Neutrophil (primary cell): ENCODE results near the gene PCDHGB2.
"Not testable (repeated sequence)": the region's sequence is repeated elsewhere in the genome, so short reads cannot be mapped to it uniquely, and the experiment has no call there.

Experiments used
- H3K27ac ChIP-seq: fragments of 200-600 bp; sonication (generic); 2 replicates; pipeline ENCODE4 v1.5.1; 2016; ENCODE audit warnings: mild to moderate bottlenecking, moderate library complexity
- H3K27me3 ChIP-seq: fragments of 200-600 bp; sonication (generic); 2 replicates; pipeline ENCODE4 v1.6.0; 2016; ENCODE audit warnings: mild to moderate bottlenecking
- H3K36me3 ChIP-seq: fragments of 200-600 bp; sonication (generic); 2 replicates; pipeline ENCODE4 v1.5.1; 2017
- H3K4me1 ChIP-seq, 2 experiments: fragments of 200-600 bp in 1 of 2; sonication (generic) in 1 of 2; 1 replicate in 1 of 2; 2 replicates in 1 of 2; pipeline versions ENCODE4 v1.5.1 to v1.6.1; 2013 to 2016; ENCODE audit warnings: low read depth in 1 of 2, low read length in 1 of 2, mild to moderate bottlenecking in 1 of 2, moderate library complexity in 1 of 2; ENCODE audit not compliant: control insufficient read depth in 1 of 2, insufficient read depth in 1 of 2
- H3K4me3 ChIP-seq, 2 experiments: fragments of 200-600 bp in 1 of 2; sonication (generic) in 1 of 2; 1 replicate in 1 of 2; 2 replicates in 1 of 2; pipeline ENCODE4 v1.5.1; 2013 to 2016; ENCODE audit warnings: low read depth in 1 of 2, low read length in 1 of 2, mild to moderate bottlenecking in 1 of 2, moderate library complexity in 1 of 2
- H3K9me3 ChIP-seq: fragments of 200-600 bp; sonication (generic); 2 replicates; pipeline ENCODE4 v1.5.1; 2016
- TF ChIP-seq, protein P1 (sequence below): fragments of 200-600 bp; sonication (generic); IDR thresholded peaks from 2 replicates; pipeline ENCODE4 v1.5.1; 2016; ENCODE audit warnings: antibody characterized with exemption

Gene PCDHGB2

DNA sequence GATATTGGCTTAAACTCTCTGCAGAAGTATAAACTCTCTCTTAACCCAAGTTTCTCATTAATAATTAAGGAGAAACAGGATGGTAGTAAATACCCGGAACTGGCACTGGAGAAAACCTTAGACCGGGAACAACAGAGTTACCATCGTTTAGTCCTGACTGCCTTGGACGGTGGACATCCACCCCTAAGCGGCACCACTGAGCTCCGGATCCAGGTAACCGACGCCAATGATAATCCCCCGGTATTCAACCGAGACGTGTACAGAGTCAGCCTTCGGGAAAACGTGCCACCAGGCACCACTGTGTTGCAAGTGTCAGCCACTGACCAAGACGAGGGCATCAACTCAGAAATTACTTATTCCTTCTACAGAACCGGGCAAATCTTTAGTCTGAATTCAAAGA, 38.8 kb downstream of the PCDHGB2 start:
- Histone ChIP-seq H3K4me1 (no peaks in the 10 kb centered on the region), H3K36me3 (no peaks in the 10 kb centered on the region), H3K27me3 (peaks cover 98% of the 10 kb centered on the region), H3K4me3 (no peak overlapping the region), H3K27ac (no peak overlapping the region), H3K9me3 (peaks cover 21% of the 10 kb centered on the region)
- TF ChIP-seq, protein P1, sequence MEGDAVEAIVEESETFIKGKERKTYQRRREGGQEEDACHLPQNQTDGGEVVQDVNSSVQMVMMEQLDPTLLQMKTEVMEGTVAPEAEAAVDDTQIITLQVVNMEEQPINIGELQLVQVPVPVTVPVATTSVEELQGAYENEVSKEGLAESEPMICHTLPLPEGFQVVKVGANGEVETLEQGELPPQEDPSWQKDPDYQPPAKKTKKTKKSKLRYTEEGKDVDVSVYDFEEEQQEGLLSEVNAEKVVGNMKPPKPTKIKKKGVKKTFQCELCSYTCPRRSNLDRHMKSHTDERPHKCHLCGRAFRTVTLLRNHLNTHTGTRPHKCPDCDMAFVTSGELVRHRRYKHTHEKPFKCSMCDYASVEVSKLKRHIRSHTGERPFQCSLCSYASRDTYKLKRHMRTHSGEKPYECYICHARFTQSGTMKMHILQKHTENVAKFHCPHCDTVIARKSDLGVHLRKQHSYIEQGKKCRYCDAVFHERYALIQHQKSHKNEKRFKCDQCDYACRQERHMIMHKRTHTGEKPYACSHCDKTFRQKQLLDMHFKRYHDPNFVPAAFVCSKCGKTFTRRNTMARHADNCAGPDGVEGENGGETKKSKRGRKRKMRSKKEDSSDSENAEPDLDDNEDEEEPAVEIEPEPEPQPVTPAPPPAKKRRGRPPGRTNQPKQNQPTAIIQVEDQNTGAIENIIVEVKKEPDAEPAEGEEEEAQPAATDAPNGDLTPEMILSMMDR, result no peak

DNA sequence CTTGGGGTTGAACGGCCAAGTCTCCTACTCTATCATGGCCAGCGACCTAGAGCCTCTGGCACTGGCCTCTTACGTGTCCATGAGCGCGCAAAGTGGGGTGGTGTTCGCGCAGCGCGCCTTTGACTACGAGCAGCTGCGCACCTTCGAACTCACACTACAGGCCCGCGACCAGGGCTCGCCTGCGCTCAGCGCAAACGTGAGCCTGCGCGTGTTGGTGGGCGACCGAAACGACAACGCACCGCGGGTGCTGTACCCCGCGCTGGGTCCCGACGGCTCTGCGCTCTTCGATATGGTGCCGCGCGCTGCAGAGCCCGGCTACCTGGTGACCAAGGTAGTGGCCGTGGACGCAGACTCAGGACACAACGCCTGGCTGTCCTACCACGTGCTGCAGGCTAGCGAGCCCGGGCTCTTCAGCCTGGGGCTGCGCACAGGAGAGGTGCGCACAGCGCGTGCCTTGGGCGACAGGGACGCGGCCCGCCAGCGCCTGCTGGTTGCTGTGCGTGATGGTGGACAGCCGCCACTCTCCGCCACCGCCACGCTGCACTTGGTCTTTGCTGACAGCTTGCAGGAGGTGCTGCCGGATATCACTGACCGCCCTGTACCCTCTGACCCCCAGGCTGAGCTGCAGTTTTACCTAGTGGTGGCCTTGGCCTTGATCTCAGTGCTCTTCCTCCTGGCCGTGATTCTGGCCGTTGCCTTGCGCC, 39.9 kb downstream of the PCDHGB2 start:
- H3K4me1 ChIP-seq, result no peaks in the 10 kb centered on the region
- H3K4me3 ChIP-seq, result no peak overlapping the region
- TF ChIP-seq, protein P1, result no peak
- H3K36me3 ChIP-seq, result no peaks in the 10 kb centered on the region
- H3K27me3 ChIP-seq, result peaks cover 98% of the 10 kb centered on the region
- H3K9me3 ChIP-seq, result peaks cover 15% of the 10 kb centered on the region
- H3K27ac ChIP-seq, result no peak overlapping the region

DNA sequence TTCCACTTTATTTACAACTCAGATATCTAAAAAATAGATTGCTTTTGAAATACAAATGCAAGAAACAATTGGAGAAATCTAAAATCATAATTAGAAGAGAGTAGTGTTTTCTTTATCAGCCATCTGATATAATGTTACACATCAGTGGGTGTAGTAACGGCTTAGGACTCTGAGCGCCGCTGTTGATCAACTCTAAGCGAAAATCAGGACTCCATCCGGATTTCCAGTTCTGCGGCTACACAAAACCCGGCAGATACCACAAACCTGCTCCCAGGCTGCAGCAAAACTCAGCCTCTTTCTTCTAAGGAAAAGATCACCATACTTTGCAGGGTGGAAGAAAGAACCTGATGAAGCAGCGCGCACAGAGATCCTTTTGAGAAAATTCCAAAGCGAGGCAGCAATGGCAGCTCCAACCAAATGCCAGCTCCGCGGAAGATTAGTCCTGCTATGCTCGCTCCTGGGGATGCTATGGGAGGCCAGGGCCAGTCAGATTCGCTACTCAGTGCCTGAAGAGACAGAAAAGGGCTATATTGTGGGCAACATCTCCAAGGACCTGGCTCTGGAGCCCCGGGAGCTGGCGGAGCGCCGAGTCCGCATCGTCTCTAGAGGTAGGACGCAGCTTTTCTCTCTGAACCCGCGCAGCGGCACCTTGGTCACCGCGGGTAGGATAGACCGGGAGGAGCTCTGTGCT, 42.9 kb downstream of the PCDHGB2 start, which contains the start of gene PCDHGA9:
Gene PCDHGA9, plus strand, starts transcription at position 226 of the 691 bp plus-strand sequence. Its CDS starts 175 bp downstream, at position 401.
- Histone ChIP-seq H3K27ac (no peak within 1 kb of the TSS), H3K4me3 (no peak within 1 kb of the TSS), H3K27me3 (peaks cover 98% of the 10 kb centered on the region), H3K9me3 (peaks cover 15% of the 10 kb centered on the region), H3K36me3 (no peaks in the 10 kb centered on the region), H3K4me1 (no peaks in the 10 kb centered on the region)
- TF ChIP-seq, protein P1, result no peak

DNA sequence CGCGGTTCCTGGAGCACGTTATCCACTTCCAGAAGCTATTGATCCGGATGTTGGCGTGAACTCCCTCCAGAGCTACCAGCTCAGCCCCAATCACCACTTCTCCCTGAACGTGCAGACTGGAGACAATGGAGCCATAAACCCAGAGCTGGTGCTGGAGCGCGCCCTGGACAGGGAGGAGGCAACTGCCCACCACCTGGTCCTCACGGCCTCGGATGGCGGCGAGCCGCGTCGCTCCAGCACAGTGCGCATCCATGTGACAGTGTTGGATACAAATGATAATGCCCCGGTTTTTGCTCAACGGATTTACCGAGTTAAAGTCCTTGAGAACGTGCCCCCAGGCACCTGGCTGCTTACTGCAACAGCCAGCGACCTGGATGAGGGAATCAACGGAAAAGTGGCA, 43.6 kb downstream of the PCDHGB2 start:
- Histone ChIP-seq H3K9me3 (peaks cover 19% of the 10 kb centered on the region), H3K27ac (no peak overlapping the region), H3K4me3 (no peak overlapping the region), H3K27me3 (peaks cover 100% of the 10 kb centered on the region), H3K36me3 (no peaks in the 10 kb centered on the region), H3K4me1 (no peaks in the 10 kb centered on the region)
- TF ChIP-seq, protein P1, result no peak

DNA sequence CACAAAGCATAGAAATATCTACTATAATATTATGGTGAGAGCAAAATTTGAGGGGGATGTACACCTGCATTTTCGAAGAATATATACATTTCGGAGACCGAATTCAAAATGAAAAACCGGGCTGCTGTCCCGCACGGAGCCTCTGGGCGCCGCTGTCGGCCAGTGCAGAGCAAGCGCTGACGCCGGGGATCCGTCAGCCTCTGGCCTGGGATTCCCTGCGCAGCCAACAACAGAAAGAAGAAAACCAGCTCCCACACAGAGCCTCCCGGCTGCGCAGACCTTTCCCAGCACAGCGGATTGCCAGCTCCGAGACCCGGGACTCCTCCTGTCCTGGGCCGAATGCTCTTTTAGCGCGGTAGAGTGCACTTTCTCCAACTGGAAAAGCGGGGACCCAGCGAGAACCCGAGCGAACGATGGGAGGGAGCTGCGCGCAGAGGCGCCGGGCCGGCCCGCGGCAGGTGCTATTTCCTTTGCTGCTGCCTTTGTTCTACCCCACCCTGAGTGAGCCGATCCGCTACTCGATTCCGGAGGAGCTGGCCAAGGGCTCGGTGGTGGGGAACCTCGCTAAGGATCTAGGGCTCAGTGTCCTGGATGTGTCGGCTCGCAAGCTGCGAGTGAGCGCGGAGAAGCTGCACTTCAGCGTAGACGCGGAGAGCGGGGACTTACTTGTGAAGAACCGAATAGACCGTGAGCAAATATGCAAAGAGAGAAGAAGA, 48.2 kb downstream of the PCDHGB2 start, which contains the start of gene PCDHGB6:
Gene PCDHGB6, plus strand, starts transcription at position 232 of the 716 bp plus-strand sequence. Its CDS starts 182 bp downstream, at position 414.
- peaks cover 21% of the 10 kb centered on the region for H3K9me3 ChIP-seq
- H3K27ac ChIP-seq, H3K36me3 ChIP-seq, H3K4me1 ChIP-seq, H3K4me3 ChIP-seq: not testable (repeated sequence)
- H3K27me3 ChIP-seq, result peaks cover 100% of the 10 kb centered on the region
